HFFc6 (cell line): ENCODE results near the gene HIVEP3. TPM values are rescaled to one million over a fixed set of nuclear protein-coding genes. Genes with fewer than 3 reads are reported as not detected.

Source experiments
- DNase-seq: peaks from one replicate; pipeline ENCODE4 v3.0.0-alpha.2; 2018
- H3K27ac Mint-ChIP-seq: 2 replicates; pipeline ENCODE4 v1.8.0; 2020; ENCODE audit warnings: mild to moderate bottlenecking, mixed read lengths
- H3K27me3 Mint-ChIP-seq: 2 replicates; pipeline ENCODE4 v1.8.0; 2021; ENCODE audit warnings: mild to moderate bottlenecking, moderate library complexity, mixed read lengths; ENCODE audit not compliant: insufficient read depth
- H3K36me3 Mint-ChIP-seq: 2 replicates; pipeline ENCODE4 v1.8.0; 2021; ENCODE audit warnings: low read depth, mixed read lengths
- H3K4me1 Mint-ChIP-seq: 2 replicates; pipeline ENCODE4 v1.8.0; 2020; ENCODE audit warnings: low read depth, mixed read lengths
- H3K4me3 Mint-ChIP-seq: 2 replicates; pipeline ENCODE4 v1.8.0; 2020; ENCODE audit warnings: mild to moderate bottlenecking, moderate library complexity, mixed read lengths
- H3K9me3 Mint-ChIP-seq: 2 replicates; pipeline ENCODE4 v1.8.0; 2020; ENCODE audit warnings: mild to moderate bottlenecking, mixed read lengths
- CTCF ChIP-seq: fragments of 200-600 bp; sonication (generic); IDR thresholded peaks from 2 replicates; pipeline ENCODE4 v1.5.0; 2021; ENCODE audit warnings: antibody characterized with exemption, mild to moderate bottlenecking
- total RNA-seq, 6 experiments: library from RNA; stranded (reverse); fragmentation: NEBNext Ultra II Directional; extraction: Animal tissue kit (Norgen Biotek cat#: 25700); gene quantifications; 2 replicates in 1 of 6; 3 replicates in 5 of 6; pipeline ENCODE4 v1.2.3, GENCODE V29; 2021

HIVEP3 gene
- total RNA-seq, 6 experiments from 2014 or later, result 7.0 to 9.7 (median 7.9) TPM

GRCh38 chr1:41803656-41804055, 115.1 kb downstream of the HIVEP3 start:
- Mint-ChIP-seq H3K27me3 (peaks cover 3% of the 10 kb centered on the region), H3K27ac (no peak overlapping the region), H3K4me1 (peaks cover 25% of the 10 kb centered on the region), H3K9me3 (no peaks in the 10 kb centered on the region), H3K36me3 (no peaks in the 10 kb centered on the region; the same call in 1 of the 2 replicates), H3K4me3 (no peak overlapping the region)
- DNase-seq, result no peak
- no peak for TF ChIP-seq CTCF

- no peak overlapping the region for H3K4me3 Mint-ChIP-seq
- no peak for DNase-seq
- no peaks in the 10 kb centered on the region; the same call in 1 of the 2 replicates for H3K36me3 Mint-ChIP-seq
- no peaks in the 10 kb centered on the region for H3K9me3 Mint-ChIP-seq
- H3K27ac Mint-ChIP-seq, result no peak overlapping the region; the same call in 1 of the 2 replicates
- peaks cover 25% of the 10 kb centered on the region for H3K4me1 Mint-ChIP-seq
- no peak for TF ChIP-seq CTCF
- peaks cover 3% of the 10 kb centered on the region for H3K27me3 Mint-ChIP-seq
Measured at GRCh38 chr1:41802532-41803501, 115.9 kb downstream of the HIVEP3 start.

GRCh38 chr1:41800311-41800829, 118.4 kb downstream of the HIVEP3 start:
- H3K36me3 Mint-ChIP-seq, result no peaks in the 10 kb centered on the region; the same call in 1 of the 2 replicates
- no peak overlapping the region for H3K4me3 Mint-ChIP-seq
- H3K27ac Mint-ChIP-seq, result no peak overlapping the region
- no peak for TF ChIP-seq CTCF
- peaks cover 30% of the 10 kb centered on the region for H3K4me1 Mint-ChIP-seq
- no peak for DNase-seq
- H3K27me3 Mint-ChIP-seq, result no peaks in the 10 kb centered on the region; the same call in 1 of the 2 replicates
- no peaks in the 10 kb centered on the region for H3K9me3 Mint-ChIP-seq

- H3K27ac Mint-ChIP-seq, result no peak overlapping the region
- no peak for TF ChIP-seq CTCF
- no peaks in the 10 kb centered on the region for H3K9me3 Mint-ChIP-seq
- H3K36me3 Mint-ChIP-seq, result no peaks in the 10 kb centered on the region; the same call in 1 of the 2 replicates
- H3K27me3 Mint-ChIP-seq, result no peaks in the 10 kb centered on the region; the same call in 1 of the 2 replicates
- H3K4me1 Mint-ChIP-seq, result peaks cover 36% of the 10 kb centered on the region
- DNase-seq, result peak; percentile 15
- H3K4me3 Mint-ChIP-seq, result no peak overlapping the region
Measured at GRCh38 chr1:41799723-41800122, 119.0 kb downstream of the HIVEP3 start.

GRCh38 chr1:41799205-41799604, 119.5 kb downstream of the HIVEP3 start:
- no peak for TF ChIP-seq CTCF
- Mint-ChIP-seq H3K4me3 (no peak overlapping the region), H3K4me1 (peaks cover 36% of the 10 kb centered on the region), H3K27me3 (no peaks in the 10 kb centered on the region; the same call in 1 of the 2 replicates), H3K36me3 (no peaks in the 10 kb centered on the region; the same call in 1 of the 2 replicates), H3K9me3 (no peaks in the 10 kb centered on the region), H3K27ac (no peak overlapping the region)
- no peak for DNase-seq
